Left lung (tissue), 10 donors: Measurements from ENCODE around the gene WDR5. TPM values are rescaled to one million over a fixed set of nuclear protein-coding genes. Genes with fewer than 3 reads are reported as not detected.

Source experiments
- ATAC-seq: fragments of 200-7000 bp; cut with Tn5 transposase; one replicate; pipeline ENCODE4 v1.9.1; 2020; ENCODE audit warnings: moderate library complexity
- DNase-seq, 4 donors: peaks; one replicate each; pipeline ENCODE4 v3.0.0-alpha.2; 2013 to 2020
- H3K27ac ChIP-seq, 2 donors: fragments of 200-600 bp; sonication (generic) in 1 of 2; one replicate each; pipeline versions ENCODE4 v1.5.0 to v1.8.0; 2020 to 2021
- H3K27me3 ChIP-seq, 2 donors: fragments of 200-600 bp; sonication (generic) in 1 of 2; one replicate each; pipeline versions ENCODE4 v1.5.0 to v1.8.0; 2020 to 2021
- H3K36me3 ChIP-seq, 2 donors: fragments of 200-600 bp; sonication (generic) in 1 of 2; one replicate each; pipeline versions ENCODE4 v1.5.0 to v1.8.0; 2020 to 2021
- H3K4me1 ChIP-seq, 2 donors: fragments of 200-600 bp; one replicate each; pipeline ENCODE4 v1.8.0; 2021
- H3K4me3 ChIP-seq, 2 donors: fragments of 200-600 bp; sonication (generic) in 1 of 2; one replicate each; pipeline versions ENCODE4 v1.5.0 to v1.8.0; 2020 to 2021; ENCODE audit warnings: mild to moderate bottlenecking in 1 of 2
- H3K9me3 ChIP-seq, 2 donors: fragments of 200-600 bp; sonication (generic) in 1 of 2; one replicate each; pipeline versions ENCODE4 v1.5.0 to v1.8.0; 2020 to 2021
- CTCF ChIP-seq, 2 donors: fragments of 200-600 bp; sonication (generic) in 1 of 2; IDR thresholded peaks; one replicate each; pipeline versions ENCODE4 v1.5.0 to v1.8.0; 2021; ENCODE audit warnings: antibody characterized with exemption in 2 of 2
- intact Hi-C, 2 donors: fragments of 100-400 bp; cut with DNase I; formaldehyde crosslinking; loops; one replicate each; pipeline versions ENCODE4 v1.11.2 to v1.14.2; 2022
- polyA plus RNA-seq, 6 donors: library from polyadenylated mRNA; unstranded; fragments of 120-200 nt; gene quantifications; one replicate each; pipeline ENCODE4 v1.2.1, GENCODE V29; 2013; ENCODE audit not compliant: insufficient read length in 6 of 6
- total RNA-seq, 2 donors: library from RNA; stranded (reverse); fragmentation: NEBNext Ultra II Directional; extraction: Animal tissue kit (Norgen Biotek cat#: 25700); gene quantifications; one replicate each; pipeline ENCODE4 v1.2.1, GENCODE V29; 2021
- donor health status: DM: no; HTN: yes; CAD: no.
- donor health status: DM: no; HTN: no; CAD: no.

The WDR5 gene
- total and polyA plus RNA-seq, 8 donors, result 23.7 to 36.3 (median 31.8) TPM

- ATAC-seq (no peak), DNase-seq (no peak)
- Histone ChIP-seq H3K27ac (no peak overlapping the region), H3K4me3 (no peak overlapping the region), H3K9me3 (no peaks in the 10 kb centered on the region), H3K36me3 (peaks cover 3 to 54% of the 10 kb centered on the region in 2 donors), H3K4me1 (peaks cover 6 to 19% of the 10 kb centered on the region in 2 donors), H3K27me3 (no peaks in the 10 kb centered on the region)
- TF ChIP-seq CTCF (IDR thresholded peaks at IDR 0.05), result no peak
- intact Hi-C loops, result no loop called here
These were observed 23.8 kb downstream of the WDR5 start for GRCh38 chr9:134159566-134160245.

DNA sequence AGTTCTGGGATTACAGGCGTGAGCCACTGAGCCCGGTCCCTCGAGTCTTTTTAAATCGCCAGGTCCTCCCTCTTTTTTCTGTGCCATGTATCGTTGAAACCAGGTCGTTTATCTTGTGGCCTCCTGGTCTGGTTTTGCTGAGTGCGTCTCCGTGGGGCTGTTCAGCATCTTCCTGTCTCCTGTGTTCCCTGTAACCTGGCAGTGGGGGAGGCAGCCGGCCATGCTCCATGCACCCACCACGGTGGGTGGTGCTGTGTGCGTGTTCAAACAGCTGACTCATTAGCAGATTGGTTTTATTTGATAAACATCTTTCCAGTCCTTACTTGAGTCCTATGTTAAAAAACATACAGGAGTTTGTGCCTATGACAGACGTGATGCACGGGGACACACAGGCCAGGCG is 25.8 kb downstream of the WDR5 start:
- DNase-seq (no peak), ATAC-seq (no peak)
- no peak overlapping the region for H3K4me3 ChIP-seq
- intact Hi-C loops, result no loop called here
- peaks cover 6 to 19% of the 10 kb centered on the region in 2 donors for H3K4me1 ChIP-seq
- peaks cover 0 to 34% of the 10 kb centered on the region in 2 donors for H3K36me3 ChIP-seq
- no peaks in the 10 kb centered on the region for H3K9me3 ChIP-seq
- no peak overlapping the region for H3K27ac ChIP-seq
- no peak for TF ChIP-seq CTCF (IDR thresholded peaks at IDR 0.05)
- no peaks in the 10 kb centered on the region for H3K27me3 ChIP-seq

DNA sequence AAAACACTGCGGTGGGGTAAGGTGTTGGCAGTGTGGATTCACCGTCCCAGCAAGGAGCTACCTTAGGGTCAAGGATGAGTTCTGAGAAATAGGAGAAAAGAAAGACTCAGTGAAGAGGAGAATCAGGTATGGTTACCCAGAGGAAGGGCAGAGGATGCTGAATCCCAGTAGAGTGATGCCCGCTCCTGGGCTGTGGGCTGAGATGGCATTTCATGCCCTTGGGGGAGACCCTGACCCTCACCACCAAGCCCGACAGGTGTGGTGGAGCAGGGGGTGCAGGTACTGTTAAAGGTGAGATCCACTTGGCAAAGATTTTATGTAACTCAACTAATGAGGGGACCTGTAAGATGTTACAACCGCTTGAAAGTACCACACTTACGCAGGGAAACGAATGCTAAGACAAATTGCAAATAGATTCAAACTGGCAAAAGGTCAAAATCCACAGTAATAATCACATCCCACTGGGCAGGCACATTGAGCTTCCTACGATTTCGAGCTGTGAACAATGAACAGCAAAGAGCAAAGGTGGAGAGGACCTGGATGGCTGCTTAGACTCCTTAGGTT is 26.4 kb downstream of the WDR5 start:
- ATAC-seq, result no peak
- no peak for TF ChIP-seq CTCF (IDR thresholded peaks at IDR 0.05)

DNA sequence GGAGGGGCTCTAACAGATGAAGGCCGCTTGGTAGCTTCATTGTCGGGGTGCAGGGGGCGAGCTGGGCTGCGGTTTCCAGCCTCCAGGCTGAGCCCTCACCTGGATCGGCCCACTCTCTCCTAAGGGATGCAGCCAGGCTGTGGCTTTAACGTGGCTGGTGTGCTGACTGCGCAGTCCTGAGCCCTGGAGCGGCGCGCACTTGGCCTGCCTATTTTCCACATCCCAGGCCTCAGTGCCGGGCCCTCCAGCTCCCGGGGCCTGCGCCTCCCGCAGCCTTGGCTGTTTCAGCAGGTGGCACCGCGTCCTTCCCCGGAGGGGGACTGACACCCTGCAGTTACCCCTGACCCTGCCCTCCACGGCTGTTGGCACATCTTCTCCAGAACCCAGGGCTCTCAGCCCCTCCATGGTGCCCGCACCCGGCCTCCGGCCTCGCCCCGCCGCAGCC is 27.1 kb downstream of the WDR5 start:
- Histone ChIP-seq H3K27ac (no peak overlapping the region), H3K9me3 (no peaks in the 10 kb centered on the region), H3K4me3 (no peak overlapping the region), H3K27me3 (no peaks in the 10 kb centered on the region), H3K4me1 (peaks cover 6 to 19% of the 10 kb centered on the region in 2 donors), H3K36me3 (peaks cover 0 to 21% of the 10 kb centered on the region in 2 donors)
- ATAC-seq, result no peak
- intact Hi-C loops, result no loop called here
- TF ChIP-seq CTCF (IDR thresholded peaks at IDR 0.05), result no peak
- DNase-seq, result no peak

More for the DNA sequence above, 26.4 kb downstream of the WDR5 start:
- Histone ChIP-seq H3K4me3 (no peak overlapping the region), H3K36me3 (peaks cover 0 to 28% of the 10 kb centered on the region in 2 donors), H3K27me3 (no peaks in the 10 kb centered on the region), H3K27ac (no peak overlapping the region), H3K9me3 (no peaks in the 10 kb centered on the region), H3K4me1 (peaks cover 6 to 19% of the 10 kb centered on the region in 2 donors)
- intact Hi-C loops, result no loop called here
- no peak for DNase-seq

DNA sequence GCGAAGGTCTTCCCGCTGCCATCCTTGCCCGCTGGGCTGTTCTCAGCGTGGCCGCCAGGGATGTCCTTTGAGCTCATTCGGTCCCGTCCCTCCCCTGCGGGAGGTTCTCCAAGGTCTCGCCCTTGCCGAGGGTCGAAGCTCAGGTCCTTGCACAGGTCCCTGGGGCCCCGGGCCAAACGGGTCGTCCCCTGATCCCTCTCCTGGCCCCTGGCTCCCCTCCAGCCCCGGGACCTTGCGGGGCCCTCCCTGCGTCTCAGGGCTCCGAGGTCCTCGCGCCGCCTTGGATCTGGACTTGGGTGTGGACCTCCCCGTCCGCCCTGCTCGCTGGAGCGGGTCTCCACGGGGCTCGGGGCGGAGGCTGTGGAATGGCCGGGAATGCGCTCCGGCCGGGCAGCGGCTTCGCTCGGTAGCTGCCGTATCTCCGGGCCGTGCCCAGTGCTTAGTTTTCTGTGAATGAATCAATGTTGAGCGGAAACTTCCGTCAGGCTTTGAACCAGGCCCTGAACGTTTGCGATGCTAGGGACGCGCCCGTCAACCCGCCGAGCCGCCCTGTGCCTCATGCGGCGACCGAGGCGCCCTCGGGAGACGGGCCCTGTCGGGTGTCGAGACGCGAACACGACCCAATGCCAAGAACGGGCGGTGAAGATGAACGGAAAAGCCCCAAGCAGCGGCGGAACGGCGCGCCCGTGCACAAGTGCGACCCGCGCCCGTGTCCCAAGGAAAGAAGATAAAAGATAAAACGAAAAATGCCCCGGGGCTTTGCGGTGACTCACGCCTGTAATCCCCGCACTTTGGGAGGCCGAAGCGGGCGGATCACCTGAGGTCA is 27.7 kb downstream of the WDR5 start:
- DNase-seq (peak in 3 of 4 donors; percentile 53 to 91 (median 72)), ATAC-seq (no peak)
- intact Hi-C loops, result no loop called here
- Histone ChIP-seq H3K4me3 (no peak overlapping the region), H3K4me1 (peaks cover 6 to 19% of the 10 kb centered on the region in 2 donors), H3K27me3 (no peaks in the 10 kb centered on the region), H3K9me3 (no peaks in the 10 kb centered on the region), H3K27ac (no peak overlapping the region), H3K36me3 (peaks cover 0 to 15% of the 10 kb centered on the region in 2 donors)
- peak; percentile 41 to 65 for TF ChIP-seq CTCF (IDR thresholded peaks at IDR 0.05)
